RWPE1 (cell line): ENCODE measurements around the gene SENP1.

Source experiments
- CTCF ChIA-PET: fragments of 350-600 bp; sonication (Branson Sonifier 250); formaldehyde crosslinking; extraction: SDS; loops from one replicate; lab custom pipeline; 2021; lab: Yijun Ruan, JAX
- POLR2A ChIA-PET: fragments of 400-600 bp; formaldehyde crosslinking; extraction: SDS; loops from one replicate; lab custom pipeline; 2020; ENCODE audit warnings: antibody characterized with exemption; ENCODE audit not compliant: low non-redundant PET; lab: Yijun Ruan, JAX
- DNase-seq: peaks from one replicate; pipeline ENCODE4 v3.0.0; 2012; ENCODE audit warnings: low spot score
- H3K27ac ChIP-seq: fragments of 450-650 bp; 2 replicates; pipeline ENCODE4 v1.5.1; 2017
- CTCF ChIP-seq: fragments of 450-650 bp; conservative IDR thresholded peaks from 2 replicates; pipeline ENCODE4 v1.5.1; 2017; ENCODE audit warnings: low read depth, mild to moderate bottlenecking

SENP1 gene

DNA sequence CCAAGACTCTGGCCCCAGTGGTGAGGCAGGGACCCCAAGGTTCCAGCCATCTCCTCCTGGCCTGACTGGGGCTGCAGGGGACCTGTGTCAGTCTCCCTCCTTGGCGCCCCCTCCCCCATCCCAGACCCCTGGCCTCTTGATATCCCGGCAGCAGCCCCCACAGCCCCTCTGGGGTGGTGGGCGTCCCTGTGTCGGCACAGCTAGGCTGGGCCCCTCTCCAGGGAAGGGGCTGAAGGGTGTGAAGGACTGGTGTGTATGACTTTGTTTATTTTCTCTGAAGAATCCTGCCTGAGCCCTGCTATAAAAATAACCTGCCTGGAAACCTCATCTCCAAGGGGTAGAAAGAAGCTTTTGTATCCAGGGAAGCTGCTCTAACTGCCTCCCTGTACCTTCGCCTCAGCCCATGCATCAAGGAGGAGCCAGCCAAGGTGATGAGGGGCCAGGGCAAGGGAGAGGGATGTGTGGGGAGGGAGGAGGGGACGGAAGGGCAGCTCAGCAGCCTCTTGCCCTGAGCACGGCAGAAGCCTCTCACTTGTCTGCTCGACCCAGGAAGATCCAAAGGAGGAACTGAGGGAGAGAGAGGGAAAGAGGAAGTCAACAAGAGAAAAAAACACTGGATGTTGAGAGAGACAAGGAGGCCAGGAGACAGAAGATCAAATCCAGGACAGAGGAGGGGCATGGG, 76.2 kb downstream of the SENP1 start:
- ChIA-PET CTCF (interaction anchor here (0.6 kb wide), 1 partner anchor 950 kb away, joined by 3 read pairs; no protein-coding TSS in a partner anchor), POLR2A (no interaction called here)
- no peak overlapping the region for H3K27ac ChIP-seq
- TF ChIP-seq CTCF, result no peak
- DNase-seq, result no peak

DNA sequence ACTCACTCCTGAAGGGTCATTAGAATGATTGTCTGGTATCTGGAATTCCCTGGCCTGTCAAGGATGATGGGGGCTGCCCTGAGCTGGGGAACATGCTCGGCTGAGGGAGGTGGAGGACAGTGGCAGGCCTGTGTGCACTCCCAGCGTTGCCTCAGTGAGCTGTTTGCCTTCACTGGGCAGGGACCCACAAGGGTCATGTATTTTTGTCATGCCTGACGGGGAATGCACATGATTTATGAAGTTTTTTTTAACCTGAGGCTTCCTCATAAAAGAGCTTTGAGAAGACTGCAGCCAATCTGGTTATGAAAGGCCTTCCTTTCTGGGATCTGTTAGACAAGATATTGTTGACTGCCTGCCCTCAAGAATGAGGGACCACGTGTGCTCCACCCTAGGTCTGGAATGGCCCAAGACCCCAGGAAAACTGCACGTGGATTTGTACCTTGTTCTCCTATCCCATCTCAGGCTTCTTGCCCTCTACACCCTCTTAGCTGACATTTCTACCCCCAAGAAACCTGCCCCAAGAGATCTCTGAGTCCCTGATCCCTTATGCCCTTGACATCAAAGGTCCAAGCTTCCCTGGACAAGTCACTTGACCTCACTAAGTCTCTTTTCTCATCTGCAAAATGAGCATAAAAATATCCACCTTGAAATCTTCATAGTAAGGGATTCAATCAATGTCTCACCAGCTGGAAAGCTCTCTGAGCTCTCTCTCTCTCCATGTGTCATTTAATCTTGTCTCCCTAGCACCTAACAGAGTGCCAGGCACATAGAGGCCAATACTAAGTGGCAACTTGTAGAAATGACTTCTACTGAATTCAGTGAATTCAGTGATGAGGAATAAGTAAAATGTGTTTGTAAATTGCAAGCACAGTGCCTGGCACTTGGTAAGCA, 77.1 kb downstream of the SENP1 start:
- no peak for TF ChIP-seq CTCF
- POLR2A ChIA-PET, result no interaction called here
- no peak for DNase-seq
- CTCF ChIA-PET, result interaction anchor here (0.7 kb wide), 1 partner anchor 40 kb away, joined by 5 read pairs; no protein-coding TSS in a partner anchor
- H3K27ac ChIP-seq, result no peak overlapping the region

DNA sequence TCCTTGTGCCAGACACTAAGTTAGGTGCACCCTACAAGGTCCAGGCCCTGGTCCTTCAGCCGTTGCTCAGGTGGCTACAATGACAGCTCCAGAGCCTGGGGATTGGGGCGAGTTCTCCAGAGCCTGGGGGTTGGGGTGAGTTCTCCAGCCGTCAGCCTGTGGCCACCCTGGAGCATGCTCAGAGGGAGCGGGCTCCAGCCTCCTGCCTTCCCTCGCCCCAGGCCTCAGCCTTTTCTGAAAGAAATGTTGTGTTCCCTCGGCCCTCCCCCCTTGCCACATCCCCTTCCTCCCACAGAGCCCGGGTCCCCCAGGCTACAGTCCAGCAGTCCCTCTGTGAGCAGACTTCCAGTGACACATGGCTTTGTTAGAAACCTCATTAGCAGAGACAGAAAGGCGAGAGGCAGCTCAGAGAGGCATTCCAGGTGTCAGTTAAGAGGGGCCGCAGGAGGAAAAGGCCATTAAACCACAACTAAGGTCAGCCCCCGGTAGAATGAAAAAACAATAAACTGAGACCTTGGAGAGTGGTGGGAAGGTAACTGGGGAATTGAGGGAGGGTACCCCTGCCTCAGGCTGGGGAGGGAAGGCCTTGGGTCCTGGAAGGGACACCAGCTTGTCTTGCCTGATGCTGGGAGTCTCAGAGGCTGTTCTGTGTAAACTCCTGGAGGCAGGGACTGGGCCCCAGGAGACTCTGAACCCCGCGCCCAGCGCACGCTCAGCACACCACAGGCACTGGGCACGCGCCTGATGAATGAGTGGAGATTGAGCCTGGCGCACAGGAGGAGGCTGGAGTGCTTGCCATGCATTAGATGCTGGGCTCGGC, 78.5 kb downstream of the SENP1 start:
- DNase-seq, result no peak
- ChIA-PET POLR2A (no interaction called here), CTCF (no interaction called here)
- H3K27ac ChIP-seq, result no peak overlapping the region
- no peak for TF ChIP-seq CTCF

- TF ChIP-seq CTCF, result no peak
- POLR2A ChIA-PET, result no interaction called here
- CTCF ChIA-PET, result no interaction called here
- DNase-seq, result no peak
- no peak overlapping the region for H3K27ac ChIP-seq
Measured at GRCh38 chr12:48026060-48026827, 79.6 kb downstream of the SENP1 start.

DNA sequence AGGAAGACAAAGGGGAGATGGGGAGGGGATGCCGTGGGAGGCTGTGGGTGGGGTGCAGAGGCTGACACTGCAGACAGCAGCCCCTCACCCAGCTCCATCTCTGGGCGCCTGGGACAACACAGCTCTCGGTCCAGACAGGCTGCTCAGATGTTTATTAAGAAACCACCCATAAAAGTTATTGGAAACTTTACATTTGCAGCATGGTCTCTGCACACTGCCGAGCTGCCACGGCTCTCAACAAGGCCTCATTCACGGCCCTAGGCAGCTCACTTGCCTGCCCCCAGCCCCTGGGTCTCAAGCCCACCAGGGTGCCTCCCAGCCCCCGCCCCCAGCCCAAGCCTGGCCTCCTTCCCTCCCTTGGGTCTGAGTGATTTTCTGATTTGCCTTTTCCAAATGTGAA, 80.6 kb downstream of the SENP1 start:
- CTCF ChIA-PET, result interaction anchor here (0.7 kb wide), 1 partner anchor 74 kb away, joined by 3 read pairs; no protein-coding TSS in a partner anchor
- H3K27ac ChIP-seq, result no peak overlapping the region
- no peak for DNase-seq
- POLR2A ChIA-PET, result no interaction called here
- TF ChIP-seq CTCF, result no peak
